HG03196 (cell line): ENCODE results near the gene SASH1.
"Not testable (repeated sequence)": the region's sequence is repeated elsewhere in the genome, so short reads cannot be mapped to it uniquely, and the experiment has no call there.

Experiments used
- ATAC-seq: cut with Tn5 transposase; IDR thresholded peaks from one replicate; pipeline ENCODE4 v1.9.1; 2021; ENCODE audit not compliant: unreplicated experiment

Gene SASH1

GRCh38 chr6:148364056-148364824 lies 21.6 kb downstream of the SASH1 start:
- no peak for ATAC-seq

GRCh38 chr6:148365041-148365440 lies 22.4 kb downstream of the SASH1 start:
- ATAC-seq = no peak

GRCh38 chr6:148367411-148368024 lies 24.9 kb downstream of the SASH1 start:
- no peak for ATAC-seq

- ATAC-seq = no peak
Measured at GRCh38 chr6:148370176-148370575, 27.5 kb downstream of the SASH1 start.

GRCh38 chr6:148374040-148374774 lies 31.6 kb downstream of the SASH1 start:
- ATAC-seq = no peak

GRCh38 chr6:148375401-148375800 lies 32.8 kb downstream of the SASH1 start:
- no peak for ATAC-seq

GRCh38 chr6:148379481-148379880 lies 36.8 kb downstream of the SASH1 start:
- ATAC-seq = no peak

GRCh38 chr6:148379966-148380713 lies 37.5 kb downstream of the SASH1 start:
- ATAC-seq = no peak

GRCh38 chr6:148382051-148382450 lies 39.4 kb downstream of the SASH1 start:
- ATAC-seq = not testable (repeated sequence)

GRCh38 chr6:148382861-148383260 lies 40.2 kb downstream of the SASH1 start:
- no peak for ATAC-seq

- ATAC-seq = no peak
Measured at GRCh38 chr6:148383658-148384368, 41.2 kb downstream of the SASH1 start.

- ATAC-seq = no peak
Measured at GRCh38 chr6:148385379-148385778, 42.7 kb downstream of the SASH1 start.

- ATAC-seq = no peak
Measured at GRCh38 chr6:148388521-148388920, 45.9 kb downstream of the SASH1 start.

- ATAC-seq = no peak
Measured at GRCh38 chr6:148389086-148389485, 46.4 kb downstream of the SASH1 start.

GRCh38 chr6:148389917-148390316 lies 47.3 kb downstream of the SASH1 start:
- no peak for ATAC-seq

GRCh38 chr6:148392127-148392526 lies 49.5 kb downstream of the SASH1 start:
- ATAC-seq = not testable (repeated sequence)

GRCh38 chr6:148392671-148393070 lies 50.0 kb downstream of the SASH1 start:
- ATAC-seq = no peak

- ATAC-seq = no peak
Measured at GRCh38 chr6:148395583-148396101, 53.0 kb downstream of the SASH1 start.

- ATAC-seq = no peak
Measured at GRCh38 chr6:148396411-148396810, 53.8 kb downstream of the SASH1 start.

GRCh38 chr6:148396926-148397325 lies 54.3 kb downstream of the SASH1 start:
- ATAC-seq = no peak
